GM12878 (cell line): ENCODE measurements around the gene TRIL. TPM values are rescaled to one million over a fixed set of nuclear protein-coding genes. Genes with fewer than 3 reads are reported as not detected.

Experiments used
- ATAC-seq: fragments of 200-7000 bp; cut with Tn5 transposase; 3 replicates; pipeline ENCODE4 v1.9.1; 2020; ENCODE audit warnings: mild to moderate bottlenecking, moderate library complexity
- BruUV-seq: library from RNA; stranded (reverse); fragments of 400-500 nt; replicated peaks from 2 replicates; lab custom pipeline; 2021; lab: Mats Ljungman, UMichigan
- CTCF ChIA-PET: fragments of 300-600 bp; sonication (Branson Sonifier 250); formaldehyde crosslinking; extraction: SDS; loops from one replicate; lab custom pipeline; 2021; ENCODE audit warnings: inconsistent platforms; lab: Yijun Ruan, JAX
- POLR2A ChIA-PET: fragments of 350-600 bp; formaldehyde crosslinking; extraction: SDS; loops from one replicate; lab custom pipeline; 2021; ENCODE audit warnings: inconsistent platforms; lab: Charles Lee
- RAD21 ChIA-PET: fragments of 300-600 bp; sonication (Branson Sonifier 250); formaldehyde crosslinking; loops from one replicate; lab custom pipeline; 2023; ENCODE audit warnings: antibody characterized with exemption; ENCODE audit not compliant: unreplicated experiment; lab: Charles Lee
- SMC1A ChIA-PET: fragments of 300-600 bp; sonication (Branson Sonifier 250); formaldehyde crosslinking; loops from one replicate; lab custom pipeline; 2023; ENCODE audit not compliant: unreplicated experiment, uncharacterized antibody; lab: Charles Lee
- DNase-seq: peaks from one replicate; pipeline ENCODE4 v3.0.0-alpha.2; 2011; ENCODE audit warnings: low read depth, low spot score
- FAIRE-seq: peaks from 3 replicates; lab custom pipeline; 2011; peaks lifted over from hg19 to GRCh38; lab: Jason Lieb, UNC
- H2AFZ ChIP-seq: 2 replicates; pipeline ENCODE4 v1.6.0; 2011; ENCODE audit warnings: low read depth, low read length, control low read depth; ENCODE audit not compliant: control insufficient read depth
- H3K27ac ChIP-seq: 2 replicates; pipeline ENCODE4 v1.5.1; 2011; ENCODE audit warnings: control low read depth; ENCODE audit not compliant: control insufficient read depth, insufficient read depth
- H3K27me3 ChIP-seq, 2 experiments: replicated peaks in 1 of 2; 2 replicates each; pipeline versions ENCODE4 v1.6.0 to v1.6.1; 2011; ENCODE audit warnings: low read length in 1 of 2; ENCODE audit not compliant: control insufficient read depth in 2 of 2, insufficient read depth in 2 of 2
- H3K36me3 ChIP-seq, 2 experiments: 2 replicates each; pipeline ENCODE4 v1.5.1; 2011; ENCODE audit warnings: low read length in 1 of 2; ENCODE audit not compliant: control insufficient read depth in 2 of 2, insufficient read depth in 2 of 2
- H3K4me1 ChIP-seq: 2 replicates; pipeline ENCODE4 v1.6.1; 2011; ENCODE audit warnings: mild to moderate bottlenecking, low read length, moderate library complexity, mixed read lengths; ENCODE audit not compliant: control insufficient read depth, insufficient read depth
- H3K4me2 ChIP-seq: 2 replicates; pipeline ENCODE4 v1.6.0; 2011; ENCODE audit warnings: control low read depth; ENCODE audit not compliant: control insufficient read depth, insufficient read depth
- H3K4me3 ChIP-seq: fragments of 200-600 bp; sonication (generic); 2 replicates; pipeline ENCODE4 v1.5.1; 2016
- H3K79me2 ChIP-seq: 2 replicates; pipeline ENCODE4 v1.6.0; 2011; ENCODE audit warnings: low read length; ENCODE audit not compliant: control insufficient read depth, insufficient read depth
- H3K9ac ChIP-seq: 2 replicates; pipeline ENCODE4 v1.8.0; 2011; ENCODE audit warnings: low read length, control low read depth, mixed read lengths; ENCODE audit not compliant: control insufficient read depth, insufficient read depth
- H3K9me3 ChIP-seq: replicated peaks from 3 replicates; pipeline ENCODE4 v1.5.1; 2011; ENCODE audit warnings: mild to moderate bottlenecking, low read length; ENCODE audit not compliant: control insufficient read depth, insufficient read depth
- H4K20me1 ChIP-seq: 2 replicates; pipeline ENCODE4 v1.6.0; 2011; ENCODE audit not compliant: control insufficient read depth, insufficient read depth
- CREM ChIP-seq: IDR thresholded peaks from 2 replicates; pipeline ENCODE4 v1.6.1; 2014; ENCODE audit warnings: antibody characterized with exemption, low read depth
- EZH2 ChIP-seq: IDR thresholded peaks from 2 replicates; pipeline ENCODE4 v1.6.1; 2012; ENCODE audit warnings: low read depth, mild to moderate bottlenecking, control low read depth, inconsistent platforms, low read length, borderline replicate concordance; ENCODE audit not compliant: control insufficient read depth
- FOXK2 ChIP-seq: fragments of 450-650 bp; IDR thresholded peaks from 2 replicates; pipeline ENCODE4 v1.6.1; 2017; ENCODE audit warnings: mild to moderate bottlenecking, moderate library complexity
- LARP7 ChIP-seq: fragments of 450-650 bp; IDR thresholded peaks from 2 replicates; pipeline ENCODE4 v1.6.1; 2017; ENCODE audit warnings: mild to moderate bottlenecking
- SIN3A ChIP-seq: IDR thresholded peaks from 2 replicates; pipeline ENCODE4 v1.6.1; 2012; ENCODE audit warnings: low read depth, low read length, improper control_type of control experiment
- STAT3 ChIP-seq: IDR thresholded peaks from 2 replicates; pipeline ENCODE4 v1.6.1; 2011; ENCODE audit warnings: low read depth, low read length, improper control_type of control experiment
- WGBS: methylation state at CpG from one replicate; pipeline ENCODE4 v1.1.6; 2016; ENCODE audit warnings: low lambda C conversion rate; ENCODE audit not compliant: insufficient replicate concordance, insufficient coverage; ENCODE audit errors: missing lambda C conversion rate; 5-methylcytosine and 5-hydroxymethylcytosine counted together
- in situ Hi-C: fragments of 300-500 bp; cut with MboI; formaldehyde crosslinking; loops from 9 replicates; pipeline ENCODE4 v1.14.3; 2018; ENCODE audit warnings: mixed read lengths
- intact Hi-C: fragments of 100-400 bp; cut with micrococcal nuclease; formaldehyde crosslinking; loops from one replicate; pipeline ENCODE4 v1.14.2; 2022; ENCODE audit not compliant: unreplicated experiment
- polyA plus RNA-seq, 11 experiments: library from polyadenylated mRNA; depleted of rRNA in 4 of 11; unstranded in 6 of 11; stranded (reverse) in 5 of 11; fragments of >200 nt; fragmentation: Nextera tagmentation in 4 of 11; fragmentation: Illumina TruSeq in 1 of 11; extraction: Ambion mirVana in 4 of 11; extraction: Trizol in 1 of 11; gene quantifications; 1 replicate in 1 of 11; 2 replicates in 10 of 11; pipeline versions ENCODE4 v1.2.1 to v1.2.3, GENCODE V29; 2011 to 2016; ENCODE audit warnings: inconsistent platforms in 2 of 11, missing spikeins in 2 of 11, low read depth in 1 of 11
- total RNA-seq, 4 experiments: library from RNA; depleted of rRNA in 3 of 4; stranded (reverse); fragments of >200 nt in 3 of 4; fragmentation: Illumina TruSeq in 1 of 4; extraction: Trizol in 1 of 4; gene quantifications; 2 replicates each; pipeline versions ENCODE4 v1.2.1 to v1.2.3, GENCODE V29; 2013 to 2021

TRIL gene
- total and polyA plus RNA-seq, 10 of the 15 experiments (the other 5 are each of a cell fraction or from before 2014, with no cell fraction given), result not detected

DNA sequence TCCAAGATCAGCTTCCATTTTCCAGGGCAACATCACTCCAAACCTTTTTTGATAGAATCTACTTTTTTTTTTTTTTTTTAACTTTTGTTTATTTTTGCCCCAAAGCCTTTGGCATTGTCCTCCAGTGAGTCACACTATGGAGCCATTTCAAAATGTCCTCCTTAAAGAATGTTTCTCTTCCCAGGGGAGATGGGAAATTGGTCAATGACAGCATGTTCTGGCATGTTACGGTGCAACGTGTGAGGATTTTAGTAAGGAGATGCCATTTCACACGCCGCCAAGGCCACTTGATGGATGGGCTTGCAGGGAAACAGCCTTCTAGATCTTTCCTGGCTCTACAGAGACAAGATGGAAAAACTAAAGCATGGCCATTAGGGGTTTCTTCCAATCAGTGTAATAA is 30.7 kb upstream of the TRIL start:
- no peak for FAIRE-seq
- Histone ChIP-seq H3K36me3 (no peaks in the 10 kb centered on the region), H3K4me1 (no peaks in the 10 kb centered on the region), H3K4me3 (no peak overlapping the region), H2AFZ (no peak overlapping the region), H4K20me1 (no peaks in the 10 kb centered on the region), H3K9me3 (no peaks in the 10 kb centered on the region), H3K9ac (no peak overlapping the region), H3K27me3 (peaks cover 0 to 4% of the 10 kb centered on the region in 2 experiments; a peak in 1 of 4 replicates), H3K27ac (no peak overlapping the region), H3K79me2 (no peaks in the 10 kb centered on the region), H3K4me2 (no peak overlapping the region)
- no TSS peak for BruUV-seq
- ChIA-PET CTCF (no interaction called here), SMC1A (no interaction called here), RAD21 (no interaction called here), POLR2A (no interaction called here)
- in situ Hi-C loops, result no loop called here
- no peak for DNase-seq
- TF ChIP-seq FOXK2 (no peak), SIN3A (no peak), EZH2 (no peak), STAT3 (no peak)
- no peak for ATAC-seq
- intact Hi-C loops, result no loop called here
- 93% methylated on average over 4 of the region's 4 CpGs for WGBS

DNA sequence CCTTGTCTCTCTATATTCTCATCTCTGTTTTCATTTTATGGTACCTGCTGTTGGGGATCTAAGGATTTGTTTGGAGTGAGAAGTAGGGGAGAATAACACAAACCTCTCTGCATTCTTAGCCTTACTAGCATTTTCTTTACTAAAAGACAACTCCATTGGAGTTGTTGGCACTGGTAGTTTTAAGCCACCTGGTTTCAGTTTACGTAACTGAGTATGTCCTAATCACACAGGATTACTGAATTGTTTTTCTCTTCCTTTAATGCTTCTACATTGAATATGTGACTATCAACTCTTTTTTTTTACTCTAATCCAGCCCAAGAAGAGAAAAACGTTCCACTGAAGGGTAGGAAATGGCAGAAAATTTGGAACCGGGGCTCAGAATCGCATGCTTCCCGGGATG is 30.0 kb upstream of the TRIL start:
- Histone ChIP-seq H3K79me2 (no peaks in the 10 kb centered on the region), H2AFZ (no peak overlapping the region), H3K27ac (no peak overlapping the region), H3K4me1 (no peaks in the 10 kb centered on the region), H3K9me3 (no peaks in the 10 kb centered on the region), H4K20me1 (no peaks in the 10 kb centered on the region), H3K4me3 (no peak overlapping the region)
- ChIA-PET CTCF (no interaction called here), RAD21 (no interaction called here)
- BruUV-seq, result no TSS peak
- ATAC-seq, result no peak
- intact Hi-C loops, result no loop called here
- no peak for DNase-seq
- no peak for TF ChIP-seq LARP7
- no peak for TF ChIP-seq CREM
- TF ChIP-seq, all 136 proteins: peak for 0
- SMC1A ChIA-PET, result no interaction called here
- POLR2A ChIA-PET, result no interaction called here
- Histone ChIP-seq H3K27me3 (peaks cover 0 to 4% of the 10 kb centered on the region in 2 experiments; a peak in 2 of 4 replicates), H3K4me2 (no peak overlapping the region), H3K9ac (no peak overlapping the region), H3K36me3 (no peaks in the 10 kb centered on the region)
- in situ Hi-C loops, result no loop called here
- 56% methylated on average over 5 of the region's 5 CpGs for WGBS
- no peak for FAIRE-seq
